Cortex of kidney (tissue), 1 donor: Measurements from ENCODE around the gene FBF1.

Source experiments
- DNase-seq: peaks from one replicate; lab custom pipeline; 2025; lab: John Stamatoyannopoulos, UW

Gene FBF1

GRCh38 chr17:75950421-75950820 is 9.6 kb upstream of the FBF1 start:
- no peak for DNase-seq

- no peak for DNase-seq
These were observed 4.4 kb upstream of the FBF1 start for GRCh38 chr17:75945211-75945610.

GRCh38 chr17:75943491-75943890 is 2.6 kb upstream of the FBF1 start:
- DNase-seq = no peak

GRCh38 chr17:75942473-75942872 is 1.6 kb upstream of the FBF1 start:
- DNase-seq = no peak

- DNase-seq = no peak
These were observed 589 bp upstream of the FBF1 start for GRCh38 chr17:75941442-75941819.

- DNase-seq = no peak
These were observed 3.2 kb downstream of the FBF1 start for GRCh38 chr17:75937652-75938051.

GRCh38 chr17:75933808-75934207 is 7.0 kb downstream of the FBF1 start:
- DNase-seq = no peak

- DNase-seq = no peak
These were observed 8.0 kb downstream of the FBF1 start for GRCh38 chr17:75932852-75933251.

- DNase-seq = no peak
These were observed 9.8 kb downstream of the FBF1 start for GRCh38 chr17:75931062-75931461.

GRCh38 chr17:75927286-75927922 is 13.4 kb downstream of the FBF1 start:
- DNase-seq = no peak

- no peak for DNase-seq
These were observed 14.4 kb downstream of the FBF1 start for GRCh38 chr17:75926456-75926855.

- no peak for DNase-seq
These were observed 14.9 kb downstream of the FBF1 start for GRCh38 chr17:75925912-75926311.

- DNase-seq = no peak
These were observed 15.7 kb downstream of the FBF1 start for GRCh38 chr17:75925103-75925502.

GRCh38 chr17:75922963-75923874 is 17.6 kb downstream of the FBF1 start:
- DNase-seq = no peak

GRCh38 chr17:75922173-75922961 is 18.5 kb downstream of the FBF1 start:
- DNase-seq = no peak

- DNase-seq = no peak
These were observed 19.2 kb downstream of the FBF1 start for GRCh38 chr17:75921596-75921995.

- DNase-seq = no peak
These were observed 20.7 kb downstream of the FBF1 start for GRCh38 chr17:75920045-75920560.

- no peak for DNase-seq
These were observed 21.2 kb downstream of the FBF1 start for GRCh38 chr17:75919611-75920010.

- no peak for DNase-seq
These were observed 22.9 kb downstream of the FBF1 start for GRCh38 chr17:75917917-75918445.

- DNase-seq = no peak
These were observed 23.5 kb downstream of the FBF1 start for GRCh38 chr17:75917141-75917916.

GRCh38 chr17:75915268-75915667 is 25.6 kb downstream of the FBF1 start:
- no peak for DNase-seq
